Measurements from ENCODE around the gene RSU1. TPM values are rescaled to one million over a fixed set of nuclear protein-coding genes. Genes with fewer than 3 reads are reported as not detected.

RSU1 gene
- total and polyA plus RNA-seq, 10 of the 15 experiments (the other 5 are each of a cell fraction or from before 2014, with no cell fraction given): 49.2 to 139 (median 81.3) TPM

DNA sequence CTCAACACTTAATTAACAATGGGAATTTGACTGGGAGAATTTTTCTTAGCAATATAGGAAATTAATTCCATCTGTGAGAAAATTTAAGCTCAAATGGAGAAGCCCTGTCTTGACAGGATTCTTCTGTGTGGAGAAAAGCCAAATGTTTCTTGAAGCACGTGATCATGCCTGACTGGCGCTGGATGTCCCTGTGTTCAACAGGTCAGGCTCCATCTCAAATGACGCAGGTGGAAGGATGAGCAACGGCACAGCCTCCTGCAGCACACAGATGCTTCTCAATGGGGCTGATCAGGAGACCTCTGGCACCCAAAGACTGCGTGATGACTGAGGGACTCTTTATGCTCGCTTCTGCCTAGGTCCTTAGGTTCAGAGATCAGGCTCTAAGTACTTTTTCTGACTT is 143.8 kb downstream of the RSU1 start:
- TF ChIP-seq HDGF (IDR thresholded peaks at IDR 0.05): no peak
- TF ChIP-seq WRNIP1 (IDR thresholded peaks at IDR 0.05; ENCODE audit: borderline replicate concordance, low read depth, low read length): no peak
- no peak for TF ChIP-seq ZNF384 (IDR thresholded peaks at IDR 0.05; ENCODE audit: borderline replicate concordance, low read depth, low read length)
- TF ChIP-seq ASH2L (IDR thresholded peaks at IDR 0.05; ENCODE audit: borderline replicate concordance, low read depth): no peak
- TF ChIP-seq DPF2 (IDR thresholded peaks at IDR 0.05): no peak
- no peak for TF ChIP-seq NRF1 (conservative IDR thresholded peaks at IDR 0.05; ENCODE audit: low read depth, low read length)
- TF ChIP-seq EED (IDR thresholded peaks at IDR 0.05; ENCODE audit: low read depth): no peak
- TF ChIP-seq TCF3 (IDR thresholded peaks at IDR 0.05; ENCODE audit: borderline replicate concordance, insufficient read depth, low read depth, low read length): no peak
- no peak for TF ChIP-seq KAT2A (conservative IDR thresholded peaks at IDR 0.05; ENCODE audit: control insufficient read depth, low read depth, low read length)
- no peak for TF ChIP-seq NFXL1 (IDR thresholded peaks at IDR 0.05; ENCODE audit: borderline replicate concordance)
- no peak for TF ChIP-seq ZZZ3 (IDR thresholded peaks at IDR 0.05; ENCODE audit: control insufficient read depth, insufficient read length, low read depth)
- TF ChIP-seq KDM1A (IDR thresholded peaks at IDR 0.05; ENCODE audit: borderline replicate concordance): no peak
- ATAC-seq (no peak), FAIRE-seq (no peak), DNase-seq (ENCODE audit: low read depth, low spot score) (no peak)
- Histone ChIP-seq H3K4me1 (ENCODE audit: control insufficient read depth, insufficient read depth, low read length) (no peaks in the 10 kb centered on the region), H3K9ac (ENCODE audit: control insufficient read depth, insufficient read depth, low read length) (no peak overlapping the region), H4K20me1 (ENCODE audit: control insufficient read depth, insufficient read depth) (no peaks in the 10 kb centered on the region), H3K27me3 (replicated peaks in 1 of 2; ENCODE audit: control insufficient read depth in 2 of 2, insufficient read depth in 2 of 2, low read length in 1 of 2) (no peaks in the 10 kb centered on the region), H3K36me3 (ENCODE audit: control insufficient read depth in 2 of 2, insufficient read depth in 2 of 2, low read length in 1 of 2) (no peaks in the 10 kb centered on the region; a peak in 1 of 4 replicates), H3K9me3 (replicated peaks; ENCODE audit: control insufficient read depth, insufficient read depth, low read length) (no peaks in the 10 kb centered on the region), H3K79me2 (ENCODE audit: control insufficient read depth, insufficient read depth, low read length) (no peaks in the 10 kb centered on the region), H3K27ac (ENCODE audit: control insufficient read depth, insufficient read depth) (no peak overlapping the region), H3K4me3 (no peak overlapping the region), H3K4me2 (ENCODE audit: control insufficient read depth, insufficient read depth) (no peak overlapping the region), H2AFZ (ENCODE audit: control insufficient read depth, low read depth, low read length) (no peak overlapping the region)
- SMC1A ChIA-PET (ENCODE audit: uncharacterized antibody, unreplicated experiment): interaction anchor here (1.3 kb wide), 1 partner anchor 12 kb away, joined by 3 read pairs; no protein-coding TSS in a partner anchor
- RAD21 ChIA-PET (ENCODE audit: unreplicated experiment): no interaction called here
- in situ Hi-C loops (cut with MboI) (no loop called here), intact Hi-C loops (cut with micrococcal nuclease; ENCODE audit: unreplicated experiment) (no loop called here)
- no TSS peak for BruUV-seq (replicated peaks)
- WGBS (ENCODE audit: insufficient coverage, insufficient replicate concordance, low lambda C conversion rate, missing lambda C conversion rate): 85% methylated on average over 6 of the region's 6 CpGs
- POLR2A ChIA-PET: no interaction called here
- CTCF ChIA-PET: interaction anchor here (0.7 kb wide), 1 partner anchor 14 kb away, joined by 3 read pairs; no protein-coding TSS in a partner anchor
